ENCODE measurements around the gene STX7.
"Not testable (repeated sequence)": the region's sequence is repeated elsewhere in the genome, so short reads cannot be mapped to it uniquely, and the experiment has no call there.

Gene STX7

GRCh38 chr6:132512638-132513632 lies at the start of gene STX7:
Gene STX7 (minus strand): TSS chr6:132513116. CDS start chr6:132503530, 9,586 bp downstream.
- peak; percentile 38 for DNase-seq

- not testable (repeated sequence) for DNase-seq
Observed at GRCh38 chr6:132560087-132560486, 47.2 kb upstream of the STX7 start.

GRCh38 chr6:132552372-132552771 lies 39.5 kb upstream of the STX7 start, which contains the start of gene TAAR8:
Gene TAAR8 (plus strand): TSS chr6:132552672. CDS start chr6:132552693, 21 bp downstream.
- no peak for DNase-seq

- no peak for DNase-seq
Observed at GRCh38 chr6:132551214-132551613, 38.3 kb upstream of the STX7 start.

GRCh38 chr6:132548746-132549463 lies 36.0 kb upstream of the STX7 start:
- DNase-seq: no peak

GRCh38 chr6:132544826-132545225 lies 31.9 kb upstream of the STX7 start:
- no peak for DNase-seq

- no peak for DNase-seq
Observed at GRCh38 chr6:132537977-132538376, 25.1 kb upstream of the STX7 start, which contains the start of gene TAAR9. Gene TAAR9 (plus strand): TSS chr6:132538277. CDS start chr6:132538290, 13 bp downstream.

- DNase-seq: no peak
Observed at GRCh38 chr6:132537145-132537544, 24.2 kb upstream of the STX7 start.

- DNase-seq: not testable (repeated sequence)
Observed at GRCh38 chr6:132534546-132534945, 21.6 kb upstream of the STX7 start.

GRCh38 chr6:132530293-132530974 lies 17.5 kb upstream of the STX7 start:
- DNase-seq: peak; percentile 38

- no peak for DNase-seq
Observed at GRCh38 chr6:132527791-132528190, 14.9 kb upstream of the STX7 start.

- no peak for DNase-seq
Observed at GRCh38 chr6:132526461-132526860, 13.5 kb upstream of the STX7 start.

GRCh38 chr6:132525866-132526265 lies 12.9 kb upstream of the STX7 start:
- no peak for DNase-seq

GRCh38 chr6:132524646-132525045 lies 11.7 kb upstream of the STX7 start:
- no peak for DNase-seq

GRCh38 chr6:132520953-132521352 lies 8.0 kb upstream of the STX7 start:
- no peak for DNase-seq

GRCh38 chr6:132515386-132515785 lies 2.5 kb upstream of the STX7 start:
- no peak for DNase-seq

GRCh38 chr6:132513831-132514545 lies 1.1 kb upstream of the STX7 start:
- no peak for DNase-seq

- DNase-seq: no peak
Observed at GRCh38 chr6:132512342-132512637, 626 bp downstream of the STX7 start.

- no peak for DNase-seq
Observed at GRCh38 chr6:132511831-132512220, 1.1 kb downstream of the STX7 start.

GRCh38 chr6:132511210-132511830 lies 1.6 kb downstream of the STX7 start:
- no peak for DNase-seq

- no peak for DNase-seq
Observed at GRCh38 chr6:132506869-132507808, 5.8 kb downstream of the STX7 start.
